HepG2 (cell line): ENCODE data around the gene WWC1. TPM values are rescaled to one million over a fixed set of nuclear protein-coding genes. Genes with fewer than 3 reads are reported as not detected.

Source experiments
- ATAC-seq: fragments of 200-7000 bp; cut with Tn5 transposase; 3 replicates; pipeline ENCODE4 v1.9.1; 2020; ENCODE audit warnings: mild to moderate bottlenecking, moderate library complexity
- BruUV-seq: library from RNA; stranded (reverse); fragments of 400-500 nt; replicated peaks from 2 replicates; lab custom pipeline; 2021; lab: Mats Ljungman, UMichigan
- CTCF ChIA-PET: fragments of 300-600 bp; formaldehyde crosslinking; extraction: SDS; loops from one replicate; lab custom pipeline; 2021; ENCODE audit warnings: low total read pairs, inconsistent platforms, low intra/inter-chr PET ratio; lab: Yijun Ruan, JAX
- POLR2A ChIA-PET: fragments of 350-600 bp; sonication (Branson Sonifier 250); formaldehyde crosslinking; loops from one replicate; lab custom pipeline; 2020; ENCODE audit warnings: antibody characterized with exemption, inconsistent platforms; lab: Yijun Ruan, JAX
- DNase-seq: peaks from one replicate; pipeline ENCODE4 v3.0.0-alpha.2; 2015; ENCODE audit warnings: low spot score
- FAIRE-seq: peaks from 3 replicates; lab custom pipeline; 2011; peaks lifted over from hg19 to GRCh38; lab: Jason Lieb, UNC
- H2AFZ ChIP-seq: one replicate; pipeline ENCODE4 v1.6.1; 2011; ENCODE audit warnings: low read length, inconsistent platforms
- H3K27ac ChIP-seq: fragments of 300-600 bp; 3 replicates; pipeline ENCODE4 v1.8.0; 2011; ENCODE audit warnings: mixed run types, mild to moderate bottlenecking, mixed read lengths, low read length, inconsistent platforms; ENCODE audit not compliant: insufficient read depth; ENCODE audit errors: extremely low read length
- H3K27me3 ChIP-seq, 2 experiments: fragments of 200-600 bp in 1 of 2; 2 replicates in 1 of 2; 3 replicates in 1 of 2; pipeline versions ENCODE4 v1.6.0 to v1.8.0; 2011; ENCODE audit warnings: low read length in 2 of 2, mild to moderate bottlenecking in 2 of 2, moderate library complexity in 2 of 2, inconsistent platforms in 1 of 2; ENCODE audit not compliant: insufficient read depth in 2 of 2, control insufficient read depth in 1 of 2
- H3K36me3 ChIP-seq, 2 experiments: fragments of 200-600 bp in 1 of 2; replicated peaks in 1 of 2; 2 replicates in 1 of 2; 3 replicates in 1 of 2; pipeline versions ENCODE4 v1.5.1 to v1.8.0; 2011; ENCODE audit warnings: low read length in 2 of 2, inconsistent platforms in 1 of 2; ENCODE audit not compliant: insufficient read depth in 2 of 2, control insufficient read depth in 1 of 2
- H3K4me1 ChIP-seq: 2 replicates; pipeline ENCODE4 v1.5.1; 2012; ENCODE audit warnings: low read length, inconsistent platforms; ENCODE audit not compliant: insufficient read depth
- H3K4me2 ChIP-seq: 2 replicates; pipeline ENCODE4 v1.6.0; 2011; ENCODE audit warnings: low read depth, low read length, inconsistent platforms
- H3K4me3 ChIP-seq, 3 experiments: fragments of 200-600 bp in 1 of 3; sonication (generic), shearing (Covaris generic) in 1 of 3; replicated peaks in 1 of 3; 2 replicates each; pipeline ENCODE4 v1.5.1; 2011 to 2016; ENCODE audit warnings: low read length in 3 of 3, inconsistent platforms in 2 of 3, low read depth in 2 of 3, mild to moderate bottlenecking in 2 of 3, control low read depth in 1 of 3, mixed read lengths in 1 of 3; ENCODE audit not compliant: insufficient read depth in 1 of 3
- H3K79me2 ChIP-seq: one replicate; pipeline ENCODE4 v1.6.1; 2011; ENCODE audit warnings: low read length, inconsistent platforms; ENCODE audit not compliant: insufficient read depth
- H3K9ac ChIP-seq: 2 replicates; pipeline ENCODE4 v1.6.0; 2011; ENCODE audit warnings: mild to moderate bottlenecking, low read depth, low read length, inconsistent platforms; ENCODE audit not compliant: insufficient read depth
- H3K9me3 ChIP-seq: 2 replicates; pipeline ENCODE4 v1.5.1; 2012; ENCODE audit warnings: mild to moderate bottlenecking, low read length
- H4K20me1 ChIP-seq: 2 replicates; pipeline ENCODE4 v1.6.0; 2011; ENCODE audit warnings: inconsistent platforms, mild to moderate bottlenecking, low read length, moderate library complexity; ENCODE audit not compliant: insufficient read depth
- AGO2 ChIP-seq: fragments of 200-400 bp; formaldehyde crosslinking; optimal IDR thresholded peaks from 2 replicates; pipeline ENCODE3; 2017; ENCODE audit warnings: mild to moderate bottlenecking, low read depth, low read length, moderate library complexity
- AHR ChIP-seq: IDR thresholded peaks from 2 replicates; pipeline ENCODE4 v1.6.1; 2018; ENCODE audit warnings: missing genetic modification reagents, missing compliant biosample characterization
- RBFOX2 ChIP-seq: fragments of 200-400 bp; formaldehyde crosslinking; IDR thresholded peaks from 2 replicates; pipeline ENCODE4 v1.6.1; 2017; ENCODE audit warnings: low read depth, mild to moderate bottlenecking, low read length
- STAG1 ChIP-seq: sonication (generic); formaldehyde crosslinking; IDR thresholded peaks from 2 replicates; pipeline ENCODE4 v1.4.0; 2020; ENCODE audit warnings: missing genetic modification reagents
- TAF1 ChIP-seq: sonication (generic); formaldehyde crosslinking; IDR thresholded peaks from 2 replicates; pipeline ENCODE4 v1.4.0; 2020; ENCODE audit warnings: missing genetic modification reagents
- TAF15 ChIP-seq: fragments of 200-400 bp; formaldehyde crosslinking; IDR thresholded peaks from one replicate; pipeline ENCODE4 v1.6.1; 2018; ENCODE audit warnings: mild to moderate bottlenecking, low read depth, low read length; ENCODE audit not compliant: poor library complexity, severe bottlenecking
- TARDBP ChIP-seq: sonication (generic); formaldehyde crosslinking; IDR thresholded peaks from 2 replicates; pipeline ENCODE4 v1.8.0; 2022; ENCODE audit warnings: mild to moderate bottlenecking, missing genetic modification reagents
- ZNF44 ChIP-seq: sonication (generic); formaldehyde crosslinking; IDR thresholded peaks from 2 replicates; pipeline ENCODE4 v1.5.1; 2020; ENCODE audit warnings: mild to moderate bottlenecking, missing genetic modification reagents
- ZNF589 ChIP-seq: sonication (generic); formaldehyde crosslinking; conservative IDR thresholded peaks from 2 replicates; pipeline ENCODE4 v1.8.0; 2022; ENCODE audit warnings: mild to moderate bottlenecking, moderate library complexity, missing genetic modification reagents
- WGBS: methylation state at CpG from one replicate; pipeline ENCODE4 v1.1.6; 2017; ENCODE audit warnings: low lambda C conversion rate; 5-methylcytosine and 5-hydroxymethylcytosine counted together
- in situ Hi-C: cut with HindIII; loops from 2 replicates; pipeline ENCODE4 v1.10.0; 2017; ENCODE audit warnings: low pct_unique_long_range_greater_than_20kb; ENCODE audit not compliant: extremely low pct_ligation_motif_present
- intact Hi-C: fragments of 100-400 bp; cut with micrococcal nuclease; formaldehyde crosslinking; loops from one replicate; pipeline ENCODE4 v1.10.0; 2022; ENCODE audit not compliant: unreplicated experiment
- polyA plus RNA-seq, 8 experiments: library from polyadenylated mRNA; depleted of rRNA in 3 of 8; stranded (reverse) in 7 of 8; unstranded in 1 of 8; fragments of >200 nt; fragmentation: Illumina TruSeq in 4 of 8; extraction: Trizol in 4 of 8; gene quantifications; 2 replicates each; pipeline versions ENCODE4 v1.2.1 to v1.2.3, GENCODE V29; 2011 to 2016; ENCODE audit warnings: low read depth in 4 of 8, missing spikeins in 1 of 8, mixed read lengths in 1 of 8; ENCODE audit not compliant: insufficient read depth in 1 of 8
- total RNA-seq, 5 experiments: library from RNA; depleted of rRNA; stranded (reverse); fragments of >200 nt; fragmentation: Illumina TruSeq; extraction: Trizol; gene quantifications; 2 replicates each; pipeline ENCODE4 v1.2.3, GENCODE V29; 2016; ENCODE audit warnings: low read depth in 1 of 5
- TF ChIP-seq, protein P1 (sequence below): sonication (generic); formaldehyde crosslinking; IDR thresholded peaks from 2 replicates; pipeline ENCODE4 v1.5.0; 2020; ENCODE audit warnings: mild to moderate bottlenecking, missing genetic modification reagents, moderate library complexity
- TF ChIP-seq, protein P2 (sequence below): IDR thresholded peaks from 2 replicates; pipeline ENCODE4 v1.6.1; 2018; ENCODE audit warnings: missing genetic modification reagents
- TF ChIP-seq, protein P3 (sequence below): sonication (generic); formaldehyde crosslinking; IDR thresholded peaks from 2 replicates; pipeline ENCODE4 v1.4.0; 2020; ENCODE audit warnings: mild to moderate bottlenecking, missing genetic modification reagents
- TF ChIP-seq, protein P4 (sequence below): sonication (generic); formaldehyde crosslinking; IDR thresholded peaks from 2 replicates; pipeline ENCODE4 v1.5.0; 2020; ENCODE audit warnings: mild to moderate bottlenecking, missing genetic modification reagents
- TF ChIP-seq, protein P5 (sequence below): sonication (generic); formaldehyde crosslinking; IDR thresholded peaks from 2 replicates; pipeline ENCODE4 v1.4.0; 2020; ENCODE audit warnings: mild to moderate bottlenecking, missing genetic modification reagents

WWC1 gene
- total and polyA plus RNA-seq, 2 of the 13 experiments (the other 11 are each of a cell fraction or from before 2014, with no cell fraction given) = 8.3 to 17.9 TPM

DNA sequence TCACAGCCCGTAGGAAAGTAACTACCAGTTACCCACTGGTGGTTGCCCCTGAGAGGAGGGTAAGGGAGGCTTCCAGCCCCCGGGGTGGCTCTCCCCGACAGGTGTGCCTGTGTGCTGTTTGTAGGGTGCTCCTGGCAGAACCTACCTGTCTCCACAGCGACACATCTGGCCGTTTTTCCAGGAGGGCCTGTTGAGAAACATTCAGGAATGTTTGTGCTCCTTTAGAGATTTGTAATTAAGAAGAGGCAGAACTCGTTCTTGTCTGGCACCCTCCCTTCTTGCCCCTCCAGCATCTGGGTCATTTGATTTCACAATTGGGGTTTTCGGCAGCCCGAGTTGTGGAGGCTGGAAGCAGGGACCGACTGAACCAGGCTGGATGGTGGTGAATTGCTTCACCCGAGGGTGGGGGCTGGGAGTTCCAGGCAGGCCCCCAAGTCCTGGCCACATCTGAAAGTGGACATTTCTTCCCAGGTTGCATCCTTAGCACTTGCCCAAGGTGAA is 74.2 kb downstream of the WWC1 start (continued):
- TF ChIP-seq, protein P1, sequence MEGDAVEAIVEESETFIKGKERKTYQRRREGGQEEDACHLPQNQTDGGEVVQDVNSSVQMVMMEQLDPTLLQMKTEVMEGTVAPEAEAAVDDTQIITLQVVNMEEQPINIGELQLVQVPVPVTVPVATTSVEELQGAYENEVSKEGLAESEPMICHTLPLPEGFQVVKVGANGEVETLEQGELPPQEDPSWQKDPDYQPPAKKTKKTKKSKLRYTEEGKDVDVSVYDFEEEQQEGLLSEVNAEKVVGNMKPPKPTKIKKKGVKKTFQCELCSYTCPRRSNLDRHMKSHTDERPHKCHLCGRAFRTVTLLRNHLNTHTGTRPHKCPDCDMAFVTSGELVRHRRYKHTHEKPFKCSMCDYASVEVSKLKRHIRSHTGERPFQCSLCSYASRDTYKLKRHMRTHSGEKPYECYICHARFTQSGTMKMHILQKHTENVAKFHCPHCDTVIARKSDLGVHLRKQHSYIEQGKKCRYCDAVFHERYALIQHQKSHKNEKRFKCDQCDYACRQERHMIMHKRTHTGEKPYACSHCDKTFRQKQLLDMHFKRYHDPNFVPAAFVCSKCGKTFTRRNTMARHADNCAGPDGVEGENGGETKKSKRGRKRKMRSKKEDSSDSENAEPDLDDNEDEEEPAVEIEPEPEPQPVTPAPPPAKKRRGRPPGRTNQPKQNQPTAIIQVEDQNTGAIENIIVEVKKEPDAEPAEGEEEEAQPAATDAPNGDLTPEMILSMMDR (CRISPR knock-in tag) = peak; percentile 60
- TF ChIP-seq TAF1 (CRISPR knock-in tag) = no peak
- TF ChIP-seq ZNF589 (CRISPR knock-in tag) = no peak
- TF ChIP-seq RBFOX2 = no peak
- TF ChIP-seq, protein P2, sequence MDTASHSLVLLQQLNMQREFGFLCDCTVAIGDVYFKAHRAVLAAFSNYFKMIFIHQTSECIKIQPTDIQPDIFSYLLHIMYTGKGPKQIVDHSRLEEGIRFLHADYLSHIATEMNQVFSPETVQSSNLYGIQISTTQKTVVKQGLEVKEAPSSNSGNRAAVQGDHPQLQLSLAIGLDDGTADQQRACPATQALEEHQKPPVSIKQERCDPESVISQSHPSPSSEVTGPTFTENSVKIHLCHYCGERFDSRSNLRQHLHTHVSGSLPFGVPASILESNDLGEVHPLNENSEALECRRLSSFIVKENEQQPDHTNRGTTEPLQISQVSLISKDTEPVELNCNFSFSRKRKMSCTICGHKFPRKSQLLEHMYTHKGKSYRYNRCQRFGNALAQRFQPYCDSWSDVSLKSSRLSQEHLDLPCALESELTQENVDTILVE (CRISPR knock-in tag) = no peak
- TF ChIP-seq STAG1 (CRISPR knock-in tag) = peak; percentile 41
- TF ChIP-seq ZNF44 = no peak
- no peak for TF ChIP-seq TARDBP (CRISPR knock-in tag)

DNA sequence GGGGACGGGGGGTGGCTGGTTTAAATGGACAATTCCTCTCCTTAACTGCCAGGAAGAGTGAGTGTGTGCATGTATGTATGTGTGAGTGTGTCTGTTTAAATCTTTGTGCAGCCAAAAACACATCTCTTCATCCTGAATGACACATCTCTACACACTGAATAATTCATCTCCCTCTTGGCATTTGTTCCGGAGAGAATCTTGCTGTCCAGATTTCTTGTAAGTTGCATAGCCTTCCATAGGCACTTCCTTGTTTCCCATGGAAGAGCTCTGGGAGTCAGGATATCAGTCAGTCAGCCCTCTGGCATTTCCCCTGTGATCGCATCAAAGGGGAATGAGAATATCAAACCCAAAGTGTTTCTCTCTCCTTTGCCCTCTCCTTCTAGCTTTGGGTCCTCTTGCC is 74.7 kb downstream of the WWC1 start:
- no peak overlapping the region for H3K4me3 ChIP-seq
- H2AFZ ChIP-seq = no peak overlapping the region
- no peaks in the 10 kb centered on the region for H4K20me1 ChIP-seq
- no peaks in the 10 kb centered on the region for H3K9me3 ChIP-seq
- no TSS peak for BruUV-seq
- ATAC-seq (no peak), FAIRE-seq (no peak), DNase-seq (no peak)
- TF ChIP-seq TAF15 = no peak
- TF ChIP-seq, protein P3, sequence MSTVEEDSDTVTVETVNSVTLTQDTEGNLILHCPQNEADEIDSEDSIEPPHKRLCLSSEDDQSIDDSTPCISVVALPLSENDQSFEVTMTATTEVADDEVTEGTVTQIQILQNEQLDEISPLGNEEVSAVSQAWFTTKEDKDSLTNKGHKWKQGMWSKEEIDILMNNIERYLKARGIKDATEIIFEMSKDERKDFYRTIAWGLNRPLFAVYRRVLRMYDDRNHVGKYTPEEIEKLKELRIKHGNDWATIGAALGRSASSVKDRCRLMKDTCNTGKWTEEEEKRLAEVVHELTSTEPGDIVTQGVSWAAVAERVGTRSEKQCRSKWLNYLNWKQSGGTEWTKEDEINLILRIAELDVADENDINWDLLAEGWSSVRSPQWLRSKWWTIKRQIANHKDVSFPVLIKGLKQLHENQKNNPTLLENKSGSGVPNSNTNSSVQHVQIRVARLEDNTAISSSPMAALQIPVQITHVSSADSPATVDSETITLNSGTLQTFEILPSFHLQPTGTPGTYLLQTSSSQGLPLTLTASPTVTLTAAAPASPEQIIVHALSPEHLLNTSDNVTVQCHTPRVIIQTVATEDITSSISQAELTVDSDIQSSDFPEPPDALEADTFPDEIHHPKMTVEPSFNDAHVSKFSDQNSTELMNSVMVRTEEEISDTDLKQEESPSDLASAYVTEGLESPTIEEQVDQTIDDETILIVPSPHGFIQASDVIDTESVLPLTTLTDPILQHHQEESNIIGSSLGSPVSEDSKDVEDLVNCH (CRISPR knock-in tag) = no peak
- TF ChIP-seq, protein P4, sequence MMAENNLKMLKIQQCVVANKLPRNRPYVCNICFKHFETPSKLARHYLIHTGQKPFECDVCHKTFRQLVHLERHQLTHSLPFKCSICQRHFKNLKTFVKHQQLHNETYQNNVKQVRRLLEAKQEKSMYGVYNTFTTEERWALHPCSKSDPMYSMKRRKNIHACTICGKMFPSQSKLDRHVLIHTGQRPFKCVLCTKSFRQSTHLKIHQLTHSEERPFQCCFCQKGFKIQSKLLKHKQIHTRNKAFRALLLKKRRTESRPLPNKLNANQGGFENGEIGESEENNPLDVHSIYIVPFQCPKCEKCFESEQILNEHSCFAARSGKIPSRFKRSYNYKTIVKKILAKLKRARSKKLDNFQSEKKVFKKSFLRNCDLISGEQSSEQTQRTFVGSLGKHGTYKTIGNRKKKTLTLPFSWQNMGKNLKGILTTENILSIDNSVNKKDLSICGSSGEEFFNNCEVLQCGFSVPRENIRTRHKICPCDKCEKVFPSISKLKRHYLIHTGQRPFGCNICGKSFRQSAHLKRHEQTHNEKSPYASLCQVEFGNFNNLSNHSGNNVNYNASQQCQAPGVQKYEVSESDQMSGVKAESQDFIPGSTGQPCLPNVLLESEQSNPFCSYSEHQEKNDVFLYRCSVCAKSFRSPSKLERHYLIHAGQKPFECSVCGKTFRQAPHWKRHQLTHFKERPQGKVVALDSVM (CRISPR knock-in tag) = no peak
- no peak for TF ChIP-seq AHR (CRISPR knock-in tag)
- TF ChIP-seq, protein P5, sequence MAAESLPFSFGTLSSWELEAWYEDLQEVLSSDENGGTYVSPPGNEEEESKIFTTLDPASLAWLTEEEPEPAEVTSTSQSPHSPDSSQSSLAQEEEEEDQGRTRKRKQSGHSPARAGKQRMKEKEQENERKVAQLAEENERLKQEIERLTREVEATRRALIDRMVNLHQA = no peak
- TF ChIP-seq AGO2 = no peak
- no peak overlapping the region for H3K4me2 ChIP-seq
- H3K36me3 ChIP-seq = no peaks in the 10 kb centered on the region
- H3K27ac ChIP-seq = no peak overlapping the region
- WGBS = 98% methylated on average over 2 of the region's 3 CpGs
- peaks cover 50% of the 10 kb centered on the region for H3K4me1 ChIP-seq
- ChIA-PET CTCF (no interaction called here), POLR2A (no interaction called here)
- H3K9ac ChIP-seq = no peak overlapping the region
- in situ Hi-C loops (no loop called here), intact Hi-C loops (no loop called here)
- no peaks in the 10 kb centered on the region for H3K79me2 ChIP-seq
- no peaks in the 10 kb centered on the region for H3K27me3 ChIP-seq
